Stomach (tissue), 4 donors: ENCODE data around the gene MYO3B.

ENCODE experiments used
- CTCF ChIP-seq, 7 experiments: fragments of 450-650 bp in 4 of 7; fragments of 200-600 bp in 3 of 7; sonication (generic) in 3 of 7; IDR thresholded peaks; one replicate each; pipeline ENCODE4 v1.5.1; 2016 to 2019; ENCODE audit warnings: antibody characterized with exemption in 7 of 7, control low read depth in 2 of 7, mild to moderate bottlenecking in 1 of 7
- EP300 ChIP-seq: sonication (generic); formaldehyde crosslinking; IDR thresholded peaks from one replicate; pipeline ENCODE4 v1.6.1; 2017; ENCODE audit warnings: antibody characterized with exemption
- POLR2A ChIP-seq, 4 donors: fragments of 450-650 bp; IDR thresholded peaks; one replicate each; pipeline ENCODE4 v1.6.1; 2016; ENCODE audit warnings: antibody characterized with exemption in 4 of 4, control low read depth in 2 of 4, mild to moderate bottlenecking in 1 of 4, moderate library complexity in 1 of 4
- POLR2AphosphoS5 ChIP-seq, 3 donors: sonication (generic); formaldehyde crosslinking; IDR thresholded peaks; one replicate each; pipeline ENCODE4 v1.6.1; 2016; ENCODE audit warnings: antibody characterized with exemption in 3 of 3

- TF ChIP-seq CTCF (IDR thresholded peaks at IDR 0.05) (no peak), POLR2A (IDR thresholded peaks at IDR 0.05) (no peak), EP300 (no peak), POLR2AphosphoS5 (IDR thresholded peaks at IDR 0.05) (no peak)
Observed at GRCh38 chr2:170142502-170142901, 35.4 kb upstream of the MYO3B start.
